Activated B cell treated with CpG ODN at 0.5 μM for 24 hours (primary cell): ENCODE data around the gene NRXN3. TPM values are rescaled to one million over a fixed set of nuclear protein-coding genes. Genes with fewer than 3 reads are reported as not detected.

Experiments
- ATAC-seq: fragments of 200-7000 bp; cut with Tn5 transposase; one replicate; pipeline ENCODE4 v1.10.0; 2021; ENCODE audit warnings: low read depth, mild to moderate bottlenecking, moderate library complexity
- CTCF ChIA-PET: fragments of 350-600 bp; sonication (Branson Sonifier 250); formaldehyde crosslinking; loops from one replicate; lab custom pipeline; 2021; ENCODE audit warnings: antibody characterized with exemption; lab: Charles Lee
- POLR2A ChIA-PET: fragments of 350-600 bp; sonication (Branson Sonifier 250); formaldehyde crosslinking; loops from one replicate; lab custom pipeline; 2021; ENCODE audit warnings: antibody characterized with exemption; lab: Charles Lee
- DNase-seq: peaks from one replicate; pipeline ENCODE4 v3.0.0; 2022
- H3K27ac Mint-ChIP-seq: one replicate; pipeline ENCODE4 v1.8.0; 2020; ENCODE audit warnings: mixed read lengths
- H3K27me3 Mint-ChIP-seq: one replicate; pipeline ENCODE4 v1.8.0; 2021; ENCODE audit warnings: mixed read lengths
- H3K36me3 Mint-ChIP-seq: one replicate; pipeline ENCODE4 v1.8.0; 2021; ENCODE audit warnings: low read depth, mixed read lengths
- H3K4me1 Mint-ChIP-seq: one replicate; pipeline ENCODE4 v1.8.0; 2021; ENCODE audit warnings: mixed read lengths
- H3K4me3 Mint-ChIP-seq: one replicate; pipeline ENCODE4 v1.8.0; 2020; ENCODE audit warnings: mild to moderate bottlenecking, mixed read lengths
- H3K9me3 Mint-ChIP-seq: one replicate; pipeline ENCODE4 v1.8.0; 2020; ENCODE audit warnings: mixed read lengths
- CTCF ChIP-seq: fragments of 200-600 bp; IDR thresholded peaks from one replicate; pipeline ENCODE4 v1.8.0; 2022; ENCODE audit warnings: antibody characterized with exemption, mild to moderate bottlenecking
- intact Hi-C: fragments of 100-400 bp; cut with micrococcal nuclease; formaldehyde crosslinking; loops from one replicate; pipeline ENCODE4 v1.15.1; 2024
- total RNA-seq: library from RNA; stranded (reverse); gene quantifications from 2 replicates; pipeline ENCODE4 v1.2.3, GENCODE V29; 2022

NRXN3 gene
- total RNA-seq, 1 donor from 2014 or later = not detected

- intact Hi-C loops = no loop called here
- Mint-ChIP-seq H3K27ac (no peak overlapping the region), H3K36me3 (no peaks in the 10 kb centered on the region), H3K4me1 (no peaks in the 10 kb centered on the region), H3K9me3 (peaks cover 14% of the 10 kb centered on the region), H3K4me3 (no peak overlapping the region), H3K27me3 (no peaks in the 10 kb centered on the region)
- CTCF ChIA-PET = no interaction called here
- DNase-seq = no peak
- POLR2A ChIA-PET = no interaction called here
- TF ChIP-seq CTCF = no peak
- no peak for ATAC-seq
Measured at GRCh38 chr14:79166171-79166570, 996.0 kb downstream of the NRXN3 start.

GRCh38 chr14:79167957-79168356 lies 997.8 kb downstream of the NRXN3 start:
- no peak for TF ChIP-seq CTCF
- ChIA-PET POLR2A (no interaction called here), CTCF (no interaction called here)
- intact Hi-C loops = no loop called here
- Mint-ChIP-seq H3K27me3 (no peaks in the 10 kb centered on the region), H3K4me1 (no peaks in the 10 kb centered on the region), H3K4me3 (no peak overlapping the region), H3K36me3 (no peaks in the 10 kb centered on the region), H3K9me3 (peaks cover 10% of the 10 kb centered on the region), H3K27ac (no peak overlapping the region)
- no peak for DNase-seq
- no peak for ATAC-seq

GRCh38 chr14:79175671-79176070 lies 1005.5 kb downstream of the NRXN3 start:
- no peak for ATAC-seq
- POLR2A ChIA-PET = no interaction called here
- Mint-ChIP-seq H3K27me3 (no peaks in the 10 kb centered on the region), H3K4me3 (no peak overlapping the region), H3K36me3 (no peaks in the 10 kb centered on the region), H3K9me3 (peaks cover 12% of the 10 kb centered on the region), H3K27ac (no peak overlapping the region), H3K4me1 (no peaks in the 10 kb centered on the region)
- no peak for TF ChIP-seq CTCF
- CTCF ChIA-PET = no interaction called here
- DNase-seq = no peak
- intact Hi-C loops = no loop called here

GRCh38 chr14:79177106-79177505 lies 1006.9 kb downstream of the NRXN3 start:
- Mint-ChIP-seq H3K4me1 (no peaks in the 10 kb centered on the region), H3K27me3 (no peaks in the 10 kb centered on the region), H3K36me3 (no peaks in the 10 kb centered on the region), H3K27ac (no peak overlapping the region), H3K4me3 (no peak overlapping the region), H3K9me3 (peaks cover 6% of the 10 kb centered on the region)
- no peak for TF ChIP-seq CTCF
- ChIA-PET CTCF (no interaction called here), POLR2A (no interaction called here)
- no peak for ATAC-seq
- no peak for DNase-seq
- intact Hi-C loops = no loop called here

GRCh38 chr14:79178719-79179118 lies 1008.5 kb downstream of the NRXN3 start:
- no peak for DNase-seq
- Mint-ChIP-seq H3K9me3 (peaks cover 6% of the 10 kb centered on the region), H3K36me3 (no peaks in the 10 kb centered on the region), H3K27me3 (no peaks in the 10 kb centered on the region), H3K27ac (no peak overlapping the region), H3K4me3 (no peak overlapping the region), H3K4me1 (no peaks in the 10 kb centered on the region)
- CTCF ChIA-PET = no interaction called here
- no peak for ATAC-seq
- TF ChIP-seq CTCF = no peak
- intact Hi-C loops = no loop called here
- POLR2A ChIA-PET = no interaction called here
